Omental fat pad (tissue), 4 donors: ENCODE measurements around the gene GDPD1. TPM values are rescaled to one million over a fixed set of nuclear protein-coding genes. Genes with fewer than 3 reads are reported as not detected.
"Not testable (repeated sequence)": the region's sequence is repeated elsewhere in the genome, so short reads cannot be mapped to it uniquely, and the experiment has no call there.

Experiments
- ATAC-seq: fragments of 150-250 bp; one replicate; pipeline ENCODE4 v1.9.1; 2016; ENCODE audit warnings: mild to moderate bottlenecking, moderate library complexity; ENCODE audit not compliant: low FRiP score
- DNase-seq: peaks from one replicate; pipeline ENCODE4 v3.0.0-alpha.2; 2019; ENCODE audit warnings: low spot score
- CTCF ChIP-seq, 3 donors: fragments of 450-650 bp; IDR thresholded peaks; one replicate each; pipeline ENCODE4 v1.5.1; 2016 to 2017; ENCODE audit warnings: antibody characterized with exemption in 3 of 3, mild to moderate bottlenecking in 3 of 3, moderate library complexity in 2 of 3
- total RNA-seq, 4 donors: library from RNA; depleted of rRNA; stranded (reverse); fragments of >200 nt; gene quantifications; one replicate each; pipeline ENCODE4 v1.1.0, GENCODE V29; 2016

Gene GDPD1
- 1 to 10 TPM in 3 of 4 donors, under 1 TPM in 1; 0.24 to 3.3 (median 2.6) TPM for total RNA-seq

- TF ChIP-seq CTCF (IDR thresholded peaks at IDR 0.05) = peak in 1 of 3 donors; percentile 29
- ATAC-seq (peak; percentile 98), DNase-seq (peak; percentile 79)
Measured at GRCh38 chr17:59220328-59221158, at the start of gene GDPD1. GDPD1 (plus strand) TSS chr17:59220511; CDS start chr17:59220610, 99 bp downstream.

- DNase-seq (no peak), ATAC-seq (no peak)
- TF ChIP-seq CTCF (IDR thresholded peaks at IDR 0.05) = no peak
Measured at GRCh38 chr17:59172436-59173004, 47.8 kb upstream of the GDPD1 start.

DNA sequence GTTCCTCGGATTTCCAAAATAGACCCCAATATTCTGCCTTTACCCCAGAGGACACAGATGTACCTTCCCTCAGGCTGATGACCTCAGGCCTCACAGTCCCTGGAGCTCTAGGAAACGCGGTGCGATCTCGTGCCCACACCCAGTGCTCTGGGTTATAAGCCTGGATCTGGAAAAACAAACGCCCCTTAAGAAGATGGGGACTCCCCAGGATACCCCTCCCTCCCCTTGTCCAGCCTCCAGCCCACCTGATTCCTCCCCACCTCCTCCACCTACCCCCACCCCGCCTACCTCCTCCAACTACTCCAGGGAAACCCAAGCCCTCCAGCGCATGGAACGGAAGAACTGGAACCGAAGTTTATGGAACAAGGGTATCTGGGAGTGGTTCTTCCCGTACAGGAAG lies 45.6 kb upstream of the GDPD1 start:
- DNase-seq (no peak), ATAC-seq (no peak)
- TF ChIP-seq CTCF (IDR thresholded peaks at IDR 0.05) = no peak

GRCh38 chr17:59175076-59175475 lies 45.2 kb upstream of the GDPD1 start:
- no peak for TF ChIP-seq CTCF (IDR thresholded peaks at IDR 0.05)
- no peak for ATAC-seq
- no peak for DNase-seq

DNA sequence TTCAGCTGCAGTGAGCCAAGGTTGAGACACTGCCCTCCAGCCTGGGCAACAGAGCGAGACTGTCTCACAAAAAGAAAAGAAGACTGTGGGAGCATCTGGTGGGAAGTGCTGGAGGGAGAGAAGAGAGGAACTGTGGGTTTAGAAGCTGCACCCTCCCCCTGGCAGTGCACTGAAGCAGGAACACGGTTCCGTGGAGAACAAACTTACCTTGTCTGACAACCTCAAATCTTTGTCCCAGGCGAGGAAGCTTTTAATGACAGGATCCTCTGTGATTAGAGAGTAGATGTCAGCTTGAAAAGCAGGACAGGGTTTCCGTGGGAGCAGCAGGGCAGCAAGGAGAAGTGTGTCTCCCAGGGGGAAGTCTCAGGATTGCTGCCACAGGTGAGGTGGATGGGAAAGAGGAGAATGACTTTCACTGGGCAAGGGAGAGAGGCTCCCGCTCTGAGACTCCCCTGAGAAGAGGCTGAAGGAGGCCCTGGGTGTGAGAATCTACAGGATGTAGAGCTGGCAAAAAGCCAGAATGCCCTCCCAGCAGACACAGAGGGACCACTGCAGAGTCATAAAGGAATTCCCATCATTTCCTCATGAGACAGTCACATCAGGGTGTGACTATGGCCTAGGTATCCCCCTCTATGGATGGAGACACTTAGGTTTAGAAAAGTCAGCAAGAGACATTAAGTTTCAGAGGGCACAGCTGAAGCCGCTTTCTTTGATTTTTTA lies 41.9 kb upstream of the GDPD1 start:
- ATAC-seq (no peak), DNase-seq (no peak)
- TF ChIP-seq CTCF (IDR thresholded peaks at IDR 0.05) = no peak

GRCh38 chr17:59179601-59180000 lies 40.7 kb upstream of the GDPD1 start:
- DNase-seq, ATAC-seq: not testable (repeated sequence)

DNA sequence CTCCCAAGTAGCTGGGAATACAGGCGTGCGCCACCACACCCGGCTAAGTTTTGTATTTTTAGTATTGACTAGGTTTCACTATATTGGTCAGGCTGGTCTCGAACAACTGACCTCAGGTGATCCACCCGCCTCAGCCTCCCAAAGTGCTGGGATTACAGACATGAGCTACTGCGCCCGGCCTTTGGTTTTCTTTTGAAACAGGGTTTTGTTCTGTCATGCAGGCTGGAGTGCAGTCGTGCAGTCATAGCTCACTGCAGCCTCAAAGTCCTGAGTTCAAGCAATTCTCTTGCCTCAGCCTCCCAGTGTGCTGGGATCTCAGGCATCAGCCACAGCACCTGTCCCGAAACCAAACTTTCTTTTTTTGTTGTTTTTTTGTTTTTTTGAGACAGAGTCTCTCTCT lies 39.7 kb upstream of the GDPD1 start:
- ATAC-seq = no peak
- TF ChIP-seq CTCF (IDR thresholded peaks at IDR 0.05) = no peak
- DNase-seq = no peak
